ENCODE results near the gene SNAI1.

DNA sequence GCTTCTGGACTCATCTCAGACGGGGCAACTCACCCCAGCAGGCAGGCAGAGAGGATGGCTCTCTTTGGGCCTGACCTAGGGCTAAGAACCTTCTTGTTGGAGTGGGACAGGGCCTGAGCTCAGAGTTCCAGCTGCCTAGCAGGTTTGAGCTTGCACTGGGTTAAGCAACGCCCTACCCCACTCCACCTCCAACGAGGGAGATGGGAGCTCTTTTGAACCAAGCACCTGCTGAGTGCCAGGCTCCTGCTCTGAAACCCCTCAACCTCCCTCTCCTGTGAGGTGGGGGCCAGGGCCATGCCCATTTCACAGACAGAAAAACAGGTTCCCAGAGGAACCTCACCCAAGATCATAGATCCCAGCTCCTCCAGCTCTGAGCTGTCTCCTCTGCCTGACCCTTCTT, 54.3 kb downstream of the SNAI1 start:
- no peak for TF ChIP-seq CSDC2 (CRISPR knock-in tag; IDR thresholded peaks at IDR 0.05)
- no peak for TF ChIP-seq GLIS3 (CRISPR knock-in tag; IDR thresholded peaks at IDR 0.05)
- TF ChIP-seq TOX (CRISPR knock-in tag; IDR thresholded peaks at IDR 0.05; ENCODE audit: borderline replicate concordance): no peak
- TF ChIP-seq BACH2 (CRISPR knock-in tag; IDR thresholded peaks at IDR 0.05; ENCODE audit: borderline replicate concordance): no peak
- TF ChIP-seq RARB (CRISPR knock-in tag; IDR thresholded peaks at IDR 0.05): no peak
- no peak for TF ChIP-seq TCF4 (CRISPR knock-in tag; IDR thresholded peaks at IDR 0.05; ENCODE audit: borderline replicate concordance)
- no peak for TF ChIP-seq SNAI2 (CRISPR knock-in tag; IDR thresholded peaks at IDR 0.05)
- TF ChIP-seq CREB5 (CRISPR knock-in tag; IDR thresholded peaks at IDR 0.05; ENCODE audit: low read depth): no peak
- TF ChIP-seq, protein P1, sequence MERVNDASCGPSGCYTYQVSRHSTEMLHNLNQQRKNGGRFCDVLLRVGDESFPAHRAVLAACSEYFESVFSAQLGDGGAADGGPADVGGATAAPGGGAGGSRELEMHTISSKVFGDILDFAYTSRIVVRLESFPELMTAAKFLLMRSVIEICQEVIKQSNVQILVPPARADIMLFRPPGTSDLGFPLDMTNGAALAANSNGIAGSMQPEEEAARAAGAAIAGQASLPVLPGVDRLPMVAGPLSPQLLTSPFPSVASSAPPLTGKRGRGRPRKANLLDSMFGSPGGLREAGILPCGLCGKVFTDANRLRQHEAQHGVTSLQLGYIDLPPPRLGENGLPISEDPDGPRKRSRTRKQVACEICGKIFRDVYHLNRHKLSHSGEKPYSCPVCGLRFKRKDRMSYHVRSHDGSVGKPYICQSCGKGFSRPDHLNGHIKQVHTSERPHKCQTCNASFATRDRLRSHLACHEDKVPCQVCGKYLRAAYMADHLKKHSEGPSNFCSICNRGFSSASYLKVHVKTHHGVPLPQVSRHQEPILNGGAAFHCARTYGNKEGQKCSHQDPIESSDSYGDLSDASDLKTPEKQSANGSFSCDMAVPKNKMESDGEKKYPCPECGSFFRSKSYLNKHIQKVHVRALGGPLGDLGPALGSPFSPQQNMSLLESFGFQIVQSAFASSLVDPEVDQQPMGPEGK (CRISPR knock-in tag; IDR thresholded peaks at IDR 0.05; ENCODE audit: borderline replicate concordance): no peak
- no peak for TF ChIP-seq ZNF565 (CRISPR knock-in tag; conservative IDR thresholded peaks at IDR 0.05; ENCODE audit: low read depth)
- no peak for TF ChIP-seq ZFP3 (CRISPR knock-in tag; IDR thresholded peaks at IDR 0.05)
- no peak for TF ChIP-seq OSR1 (CRISPR knock-in tag; IDR thresholded peaks at IDR 0.05)
